Measurements from ENCODE around the gene CEMIP. TPM values are rescaled to one million over a fixed set of nuclear protein-coding genes. Genes with fewer than 3 reads are reported as not detected.

Gene CEMIP
- total RNA-seq, 2 donors from 2014 or later = 1.1 to 1.2 TPM

GRCh38 chr15:80948651-80949292 is 169.6 kb downstream of the CEMIP start:
- no peak overlapping the region for H3K27ac ChIP-seq
- no peak for ATAC-seq (ENCODE audit: insufficient number of reproducible peaks, low FRiP score, low read depth)
- TF ChIP-seq CTCF (IDR thresholded peaks at IDR 0.05) = no peak
- no peaks in the 10 kb centered on the region for H3K4me1 ChIP-seq (ENCODE audit: control insufficient read depth in 1 of 2, low read depth in 2 of 2)
- no peaks in the 10 kb centered on the region for H3K9me3 ChIP-seq
- no peak for DNase-seq (ENCODE audit: low spot score)
- peaks cover 24% of the 10 kb centered on the region for H3K36me3 ChIP-seq
- H3K27me3 ChIP-seq (replicated peaks; ENCODE audit: insufficient read depth) = no peaks in the 10 kb centered on the region
- H3K4me3 ChIP-seq = no peak overlapping the region

- no peak for ATAC-seq (ENCODE audit: insufficient number of reproducible peaks, low FRiP score, low read depth)
- Histone ChIP-seq H3K27me3 (replicated peaks; ENCODE audit: insufficient read depth) (no peaks in the 10 kb centered on the region), H3K36me3 (peaks cover 24% of the 10 kb centered on the region), H3K4me1 (ENCODE audit: control insufficient read depth in 1 of 2, low read depth in 2 of 2) (no peaks in the 10 kb centered on the region), H3K4me3 (no peak overlapping the region), H3K9me3 (no peaks in the 10 kb centered on the region), H3K27ac (no peak overlapping the region)
- no peak for TF ChIP-seq CTCF (IDR thresholded peaks at IDR 0.05)
- no peak for DNase-seq (ENCODE audit: low spot score)
Measured at GRCh38 chr15:80949756-80950155, 170.6 kb downstream of the CEMIP start.

GRCh38 chr15:80950291-80951078 is 171.3 kb downstream of the CEMIP start:
- Histone ChIP-seq H3K36me3 (peaks cover 24% of the 10 kb centered on the region), H3K4me1 (ENCODE audit: control insufficient read depth in 1 of 2, low read depth in 2 of 2) (no peaks in the 10 kb centered on the region), H3K4me3 (no peak overlapping the region), H3K27me3 (replicated peaks; ENCODE audit: insufficient read depth) (no peaks in the 10 kb centered on the region), H3K9me3 (no peaks in the 10 kb centered on the region), H3K27ac (no peak overlapping the region)
- TF ChIP-seq CTCF (IDR thresholded peaks at IDR 0.05) = no peak
- DNase-seq (ENCODE audit: low spot score) (no peak), ATAC-seq (ENCODE audit: insufficient number of reproducible peaks, low FRiP score, low read depth) (no peak)

- H3K9me3 ChIP-seq = no peaks in the 10 kb centered on the region
- TF ChIP-seq CTCF (IDR thresholded peaks at IDR 0.05) = no peak
- no peaks in the 10 kb centered on the region for H3K27me3 ChIP-seq (replicated peaks; ENCODE audit: insufficient read depth)
- no peaks in the 10 kb centered on the region for H3K4me1 ChIP-seq (ENCODE audit: control insufficient read depth in 1 of 2, low read depth in 2 of 2)
- H3K27ac ChIP-seq = no peak overlapping the region
- no peak for ATAC-seq (ENCODE audit: insufficient number of reproducible peaks, low FRiP score, low read depth)
- DNase-seq (ENCODE audit: low spot score) = no peak
- H3K4me3 ChIP-seq = no peak overlapping the region
- H3K36me3 ChIP-seq = peaks cover 24% of the 10 kb centered on the region
Measured at GRCh38 chr15:80951941-80952340, 172.8 kb downstream of the CEMIP start.

- DNase-seq (ENCODE audit: low spot score) = no peak
- ATAC-seq (ENCODE audit: insufficient number of reproducible peaks, low FRiP score, low read depth) = no peak
- Histone ChIP-seq H3K4me3 (no peak overlapping the region), H3K4me1 (ENCODE audit: control insufficient read depth in 1 of 2, low read depth in 2 of 2) (no peaks in the 10 kb centered on the region), H3K27ac (no peak overlapping the region), H3K36me3 (peaks cover 17% of the 10 kb centered on the region), H3K27me3 (replicated peaks; ENCODE audit: insufficient read depth) (no peaks in the 10 kb centered on the region), H3K9me3 (no peaks in the 10 kb centered on the region)
- TF ChIP-seq CTCF (IDR thresholded peaks at IDR 0.05) = no peak
Measured at GRCh38 chr15:80953001-80953952, 174.1 kb downstream of the CEMIP start.

All from thoracic aorta (tissue), 2 donors.